H9 (cell line): ENCODE results near the gene BCAS4. TPM values are rescaled to one million over a fixed set of nuclear protein-coding genes. Genes with fewer than 3 reads are reported as not detected.

Experiments
- DNase-seq: peaks from one replicate; pipeline ENCODE4 v3.0.0-alpha.2; 2017
- H2AFZ ChIP-seq: one replicate; pipeline ENCODE4 v1.6.1; 2013; ENCODE audit warnings: mild to moderate bottlenecking, low read length, control low read depth, moderate library complexity
- H2AK5ac ChIP-seq: 2 replicates; pipeline ENCODE4 v1.6.1; 2013; ENCODE audit warnings: low read length, control low read depth, mixed read lengths; ENCODE audit not compliant: insufficient read length
- H2BK120ac ChIP-seq: one replicate; pipeline ENCODE4 v1.6.1; 2013; ENCODE audit warnings: low read depth, mild to moderate bottlenecking, low read length, control low read depth, inconsistent platforms; ENCODE audit not compliant: poor library complexity, severe bottlenecking
- H2BK12ac ChIP-seq: 2 replicates; pipeline ENCODE4 v1.6.1; 2013; ENCODE audit warnings: low read length, control low read depth, mixed read lengths, low read depth; ENCODE audit not compliant: insufficient read length
- H2BK15ac ChIP-seq: 2 replicates; pipeline ENCODE4 v1.6.1; 2013; ENCODE audit warnings: low read depth, low read length, control low read depth
- H2BK20ac ChIP-seq: one replicate; pipeline ENCODE4 v1.6.1; 2013; ENCODE audit warnings: low read depth, mild to moderate bottlenecking, low read length, control low read depth, inconsistent platforms; ENCODE audit not compliant: poor library complexity, severe bottlenecking
- H2BK5ac ChIP-seq: 2 replicates; pipeline ENCODE4 v1.6.1; 2013; ENCODE audit warnings: low read length, control low read depth, mixed read lengths; ENCODE audit not compliant: insufficient read length
- H3K14ac ChIP-seq: 2 replicates; pipeline ENCODE4 v1.6.1; 2013; ENCODE audit warnings: low read length, control low read depth; ENCODE audit not compliant: insufficient read depth
- H3K18ac ChIP-seq: 2 replicates; pipeline ENCODE4 v1.6.1; 2013; ENCODE audit warnings: low read depth, mild to moderate bottlenecking, mixed read lengths, low read length, control low read depth; ENCODE audit not compliant: insufficient read length
- H3K23ac ChIP-seq: 2 replicates; pipeline ENCODE4 v1.6.1; 2013; ENCODE audit warnings: low read length, control low read depth, mixed read lengths, low read depth; ENCODE audit not compliant: insufficient read length
- H3K23me2 ChIP-seq: 2 replicates; pipeline ENCODE4 v1.6.1; 2013; ENCODE audit warnings: low read depth, mild to moderate bottlenecking, mixed read lengths, low read length, control low read depth; ENCODE audit not compliant: insufficient read length, poor library complexity, severe bottlenecking
- H3K27ac ChIP-seq: 2 replicates; pipeline ENCODE4 v1.5.1; 2013; ENCODE audit warnings: low read length, control low read depth, mixed read lengths, low read depth; ENCODE audit not compliant: insufficient read length
- H3K27me3 ChIP-seq: 2 replicates; pipeline ENCODE4 v1.6.1; 2013; ENCODE audit warnings: low read length, control low read depth, inconsistent platforms; ENCODE audit not compliant: insufficient read depth
- H3K4ac ChIP-seq: 2 replicates; pipeline ENCODE4 v1.6.1; 2013; ENCODE audit warnings: low read depth, mild to moderate bottlenecking, control low read depth, inconsistent platforms, low read length, moderate library complexity
- H3K4me1 ChIP-seq: 2 replicates; pipeline ENCODE4 v1.6.1; 2013; ENCODE audit warnings: low read length, control low read depth, inconsistent platforms; ENCODE audit not compliant: insufficient read depth
- H3K4me2 ChIP-seq: 2 replicates; pipeline ENCODE4 v1.6.1; 2013; ENCODE audit warnings: low read length, control low read depth, mixed read lengths; ENCODE audit not compliant: insufficient read length, insufficient read depth
- H3K56ac ChIP-seq: 2 replicates; pipeline ENCODE4 v1.6.1; 2013; ENCODE audit warnings: low read depth, mild to moderate bottlenecking, mixed read lengths, low read length, control low read depth; ENCODE audit not compliant: insufficient read length
- H3K79me1 ChIP-seq: 2 replicates; pipeline ENCODE4 v1.6.1; 2013; ENCODE audit warnings: low read depth, mild to moderate bottlenecking, moderate library complexity, low read length, control low read depth, inconsistent platforms; ENCODE audit not compliant: insufficient read depth, poor library complexity, severe bottlenecking
- H3K79me2 ChIP-seq: 2 replicates; pipeline ENCODE4 v1.6.1; 2013; ENCODE audit warnings: low read length, control low read depth, inconsistent platforms; ENCODE audit not compliant: insufficient read depth
- H3K9ac ChIP-seq: 2 replicates; pipeline ENCODE4 v1.6.1; 2013; ENCODE audit warnings: low read length, control low read depth, mixed read lengths; ENCODE audit not compliant: insufficient read length; ENCODE audit errors: extremely low read depth
- H3K9me3 ChIP-seq: one replicate; pipeline ENCODE4 v1.6.1; 2013; ENCODE audit warnings: low read depth, low read length, inconsistent platforms; ENCODE audit not compliant: control insufficient read depth
- H3T11ph ChIP-seq: one replicate; pipeline ENCODE4 v1.6.1; 2013; ENCODE audit warnings: mild to moderate bottlenecking, low read length, control low read depth, inconsistent platforms
- H4K20me1 ChIP-seq: one replicate; pipeline ENCODE4 v1.6.1; 2013; ENCODE audit not compliant: control insufficient read depth, insufficient read length, insufficient read depth
- H4K5ac ChIP-seq: 2 replicates; pipeline ENCODE4 v1.6.1; 2013; ENCODE audit warnings: low read depth, mild to moderate bottlenecking, mixed read lengths, low read length, control low read depth; ENCODE audit not compliant: insufficient read length
- H4K8ac ChIP-seq: replicated peaks from 2 replicates; pipeline ENCODE4 v1.6.1; 2013; ENCODE audit warnings: low read length, control low read depth, mixed read lengths, low read depth; ENCODE audit not compliant: insufficient read length
- H4K91ac ChIP-seq: 2 replicates; pipeline ENCODE4 v1.6.1; 2013; ENCODE audit warnings: low read depth, mild to moderate bottlenecking, moderate library complexity, mixed read lengths, low read length, control low read depth; ENCODE audit not compliant: insufficient read length
- H3K27ac Mint-ChIP-seq, 3 experiments: 2 replicates in 2 of 3; 3 replicates in 1 of 3; pipeline ENCODE4 v1.8.0; 2020 to 2021; ENCODE audit warnings: mixed read lengths in 3 of 3, mild to moderate bottlenecking in 1 of 3, moderate library complexity in 1 of 3
- H3K27me3 Mint-ChIP-seq: 2 replicates; pipeline ENCODE4 v1.8.0; 2021; ENCODE audit warnings: low read depth, mild to moderate bottlenecking, moderate library complexity, mixed read lengths
- H3K36me3 Mint-ChIP-seq, 3 experiments: 2 replicates in 2 of 3; 3 replicates in 1 of 3; pipeline ENCODE4 v1.8.0; 2020 to 2021; ENCODE audit warnings: low read depth in 3 of 3, mixed read lengths in 3 of 3; ENCODE audit not compliant: insufficient read depth in 1 of 3
- H3K4me1 Mint-ChIP-seq, 2 experiments: 2 replicates each; pipeline ENCODE4 v1.8.0; 2020; ENCODE audit warnings: mixed read lengths in 2 of 2
- H3K4me3 Mint-ChIP-seq, 2 experiments: 2 replicates in 1 of 2; 3 replicates in 1 of 2; pipeline ENCODE4 v1.8.0; 2020 to 2021; ENCODE audit warnings: mild to moderate bottlenecking in 2 of 2, mixed read lengths in 2 of 2, moderate library complexity in 1 of 2
- H3K9me3 Mint-ChIP-seq, 2 experiments: 2 replicates in 1 of 2; 3 replicates in 1 of 2; pipeline ENCODE4 v1.8.0; 2020; ENCODE audit warnings: mild to moderate bottlenecking in 2 of 2, mixed read lengths in 2 of 2, moderate library complexity in 1 of 2
- WGBS: extraction: QIAGEN DNeasy Blood & Tissue Kit; methylation state at CpG from one replicate; pipeline ENCODE4 v1.1.7; 2013; ENCODE audit warnings: missing lambda C conversion rate, low lambda C conversion rate, mixed read lengths; ENCODE audit not compliant: insufficient read length; ENCODE audit errors: extremely low coverage; 5-methylcytosine and 5-hydroxymethylcytosine counted together
- total RNA-seq: library from RNA; stranded (reverse); gene quantifications from 2 replicates; pipeline ENCODE4 v1.2.1, GENCODE V29; 2021
- TF ChIP-seq, protein P1 (sequence below): fragments of 200-600 bp; sonication (generic); conservative IDR thresholded peaks from 3 replicates; pipeline ENCODE4 v1.8.0; 2021; ENCODE audit warnings: antibody characterized with exemption, mild to moderate bottlenecking

The BCAS4 gene
- total RNA-seq, 1 experiment from 2014 or later, result 16.9 TPM

DNA sequence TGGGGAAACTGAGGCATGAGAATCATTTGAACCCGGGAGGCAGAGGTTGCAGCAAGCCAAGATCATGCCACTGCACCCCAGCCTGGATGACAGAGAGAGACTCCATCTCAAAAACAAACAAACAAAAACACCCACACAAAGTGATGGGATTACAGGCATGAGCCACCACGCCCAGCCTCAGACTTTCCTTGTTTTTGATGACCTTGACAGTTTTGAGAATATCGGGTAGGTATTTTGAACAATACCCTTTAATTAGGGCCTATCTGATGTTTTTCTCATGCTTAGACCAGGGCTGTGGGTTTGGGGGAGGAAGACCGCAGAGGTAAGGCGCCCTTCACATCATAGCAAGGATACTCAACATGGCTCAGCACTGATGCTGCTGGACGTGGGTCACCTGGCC lies 72.9 kb downstream of the BCAS4 start:
- Histone ChIP-seq H2BK5ac (no peak overlapping the region), H3K23me2 (peaks cover 3% of the 10 kb centered on the region)

More for the DNA sequence above, 72.9 kb downstream of the BCAS4 start:
- no peak overlapping the region for H2BK12ac ChIP-seq
- H3K14ac ChIP-seq, result no peak overlapping the region
- H4K91ac ChIP-seq, result no peak overlapping the region
- H3K36me3 Mint-ChIP-seq, result no peaks in the 10 kb centered on the region; a peak in 2 of 7 replicates
- no peak overlapping the region for H3K4me2 ChIP-seq
- peaks cover 39 to 51% of the 10 kb centered on the region in 2 experiments for H3K4me1 Mint-ChIP-seq
- H2BK20ac ChIP-seq, result no peak overlapping the region
- no peak overlapping the region for H3K4me3 Mint-ChIP-seq
- no peak overlapping the region for H3T11ph ChIP-seq
- no peak overlapping the region for H3K27ac ChIP-seq
- H2BK15ac ChIP-seq, result no peak overlapping the region
- H3K79me2 ChIP-seq, result no peaks in the 10 kb centered on the region
- no peaks in the 10 kb centered on the region for H3K9me3 ChIP-seq
- H3K4me1 ChIP-seq, result peaks cover 2% of the 10 kb centered on the region; the same call in 1 of the 2 replicates
- H3K79me1 ChIP-seq, result no peaks in the 10 kb centered on the region
- no peak overlapping the region for H4K5ac ChIP-seq
- no peak overlapping the region for H2AFZ ChIP-seq
- no peaks in the 10 kb centered on the region for H4K20me1 ChIP-seq
- no peak for DNase-seq
- TF ChIP-seq, protein P1, sequence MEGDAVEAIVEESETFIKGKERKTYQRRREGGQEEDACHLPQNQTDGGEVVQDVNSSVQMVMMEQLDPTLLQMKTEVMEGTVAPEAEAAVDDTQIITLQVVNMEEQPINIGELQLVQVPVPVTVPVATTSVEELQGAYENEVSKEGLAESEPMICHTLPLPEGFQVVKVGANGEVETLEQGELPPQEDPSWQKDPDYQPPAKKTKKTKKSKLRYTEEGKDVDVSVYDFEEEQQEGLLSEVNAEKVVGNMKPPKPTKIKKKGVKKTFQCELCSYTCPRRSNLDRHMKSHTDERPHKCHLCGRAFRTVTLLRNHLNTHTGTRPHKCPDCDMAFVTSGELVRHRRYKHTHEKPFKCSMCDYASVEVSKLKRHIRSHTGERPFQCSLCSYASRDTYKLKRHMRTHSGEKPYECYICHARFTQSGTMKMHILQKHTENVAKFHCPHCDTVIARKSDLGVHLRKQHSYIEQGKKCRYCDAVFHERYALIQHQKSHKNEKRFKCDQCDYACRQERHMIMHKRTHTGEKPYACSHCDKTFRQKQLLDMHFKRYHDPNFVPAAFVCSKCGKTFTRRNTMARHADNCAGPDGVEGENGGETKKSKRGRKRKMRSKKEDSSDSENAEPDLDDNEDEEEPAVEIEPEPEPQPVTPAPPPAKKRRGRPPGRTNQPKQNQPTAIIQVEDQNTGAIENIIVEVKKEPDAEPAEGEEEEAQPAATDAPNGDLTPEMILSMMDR, result no peak
- H3K27ac Mint-ChIP-seq, result no peak overlapping the region
- no peak overlapping the region for H3K18ac ChIP-seq
- H3K27me3 ChIP-seq, result no peaks in the 10 kb centered on the region
- no peak overlapping the region for H4K8ac ChIP-seq
- no peak overlapping the region for H3K9ac ChIP-seq
- no peak overlapping the region for H3K23ac ChIP-seq
- H3K27me3 Mint-ChIP-seq, result no peaks in the 10 kb centered on the region; the same call in 1 of the 2 replicates
- no peak overlapping the region for H2BK120ac ChIP-seq
- no peak overlapping the region for H2AK5ac ChIP-seq
- no peak overlapping the region for H3K56ac ChIP-seq
- H3K9me3 Mint-ChIP-seq, result no peaks in the 10 kb centered on the region
- H3K4ac ChIP-seq, result no peak overlapping the region
- no CpG with 5 or more reads among the region's 6 CpGs for WGBS
